COLO668 (cell line): Measurements from ENCODE around the gene CELF5.

Experiments
- DNase-seq: peaks from one replicate; lab custom pipeline; 2025; ENCODE audit not compliant: unreplicated experiment; lab: John Stamatoyannopoulos, UW

The CELF5 gene

DNA sequence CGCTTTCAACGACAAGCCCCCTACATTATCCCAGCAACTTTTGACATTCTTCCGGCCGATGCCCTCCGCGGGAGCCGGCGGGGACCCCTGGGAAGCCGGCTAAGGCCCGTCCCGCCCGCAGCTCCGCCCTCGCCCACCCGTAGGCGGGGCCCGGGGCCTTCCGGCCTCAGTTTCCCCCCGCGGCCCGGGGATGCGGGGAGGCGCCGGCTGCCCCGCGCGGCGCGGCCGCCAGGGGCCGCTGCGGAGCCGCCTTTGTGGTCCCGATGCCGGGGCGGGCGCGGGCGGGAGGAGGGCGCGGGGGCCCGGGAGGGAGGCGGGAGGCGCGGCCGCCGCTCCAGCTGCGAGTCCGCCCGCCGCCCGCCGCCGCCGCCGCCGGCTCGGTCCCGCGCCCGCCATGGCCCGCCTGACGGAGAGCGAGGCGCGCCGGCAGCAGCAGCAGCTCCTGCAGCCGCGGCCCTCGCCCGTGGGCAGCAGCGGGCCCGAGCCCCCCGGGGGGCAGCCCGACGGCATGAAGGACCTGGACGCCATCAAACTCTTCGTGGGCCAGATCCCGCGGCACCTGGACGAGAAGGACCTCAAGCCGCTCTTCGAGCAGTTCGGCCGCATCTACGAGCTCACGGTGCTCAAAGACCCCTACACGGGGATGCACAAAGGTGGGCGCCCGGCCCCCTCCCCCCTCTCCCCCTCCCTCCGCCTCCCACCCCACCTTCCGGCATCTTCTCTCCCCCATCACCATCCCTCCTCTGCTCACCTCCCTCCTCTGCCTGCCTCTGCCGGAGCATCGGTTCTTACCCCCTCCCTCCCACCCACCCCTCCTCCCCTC lies at the start of gene CELF5:
Gene CELF5, plus strand, starts transcription at position 316 of the 823 bp plus-strand sequence. Its CDS starts 79 bp downstream, at position 395.
- peak; percentile 74 for DNase-seq

DNA sequence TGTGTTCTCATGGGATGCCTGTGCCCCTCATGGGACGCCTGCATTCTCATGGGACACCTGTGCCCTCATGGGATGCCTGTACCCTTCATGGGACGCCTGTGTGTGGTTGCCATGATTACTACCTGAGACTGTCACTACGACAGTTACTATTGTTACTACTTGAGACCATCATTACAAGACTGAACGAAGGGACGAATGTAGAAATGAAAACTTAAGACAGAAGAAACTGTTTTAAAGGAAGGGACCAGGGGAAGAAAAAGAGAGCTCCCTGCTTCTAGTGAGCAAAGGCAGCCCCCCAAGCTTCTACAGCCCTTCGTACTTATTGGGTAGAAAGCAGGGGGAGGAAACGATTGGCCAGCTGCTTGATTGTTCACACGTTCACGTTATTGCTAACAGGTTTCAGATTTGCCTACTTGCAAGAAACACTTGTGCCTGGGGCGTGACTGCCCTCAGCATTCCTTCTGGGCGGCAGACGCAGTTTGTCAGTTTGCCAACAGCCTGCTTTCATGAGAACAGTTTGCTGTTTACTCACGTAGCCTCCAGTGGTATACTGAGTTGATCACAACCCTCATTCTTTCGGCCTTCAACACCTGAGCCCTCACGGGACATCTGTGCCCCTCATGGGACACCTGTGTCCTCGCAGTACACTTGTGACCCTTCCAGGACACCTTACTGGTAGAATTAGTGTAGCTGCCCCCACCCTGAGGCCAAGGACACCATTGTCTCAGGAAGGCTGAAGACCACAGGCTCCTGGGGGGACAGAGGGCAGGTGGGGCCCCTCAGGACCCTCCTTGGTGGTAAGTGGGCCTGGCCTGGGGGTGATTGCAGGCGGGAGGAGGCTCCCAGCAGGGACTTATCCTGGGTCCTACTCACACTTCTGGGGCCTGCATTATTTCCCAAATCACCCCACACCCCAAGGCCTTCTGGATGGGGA lies 48.4 kb upstream of the CELF5 start:
- no peak for DNase-seq

DNA sequence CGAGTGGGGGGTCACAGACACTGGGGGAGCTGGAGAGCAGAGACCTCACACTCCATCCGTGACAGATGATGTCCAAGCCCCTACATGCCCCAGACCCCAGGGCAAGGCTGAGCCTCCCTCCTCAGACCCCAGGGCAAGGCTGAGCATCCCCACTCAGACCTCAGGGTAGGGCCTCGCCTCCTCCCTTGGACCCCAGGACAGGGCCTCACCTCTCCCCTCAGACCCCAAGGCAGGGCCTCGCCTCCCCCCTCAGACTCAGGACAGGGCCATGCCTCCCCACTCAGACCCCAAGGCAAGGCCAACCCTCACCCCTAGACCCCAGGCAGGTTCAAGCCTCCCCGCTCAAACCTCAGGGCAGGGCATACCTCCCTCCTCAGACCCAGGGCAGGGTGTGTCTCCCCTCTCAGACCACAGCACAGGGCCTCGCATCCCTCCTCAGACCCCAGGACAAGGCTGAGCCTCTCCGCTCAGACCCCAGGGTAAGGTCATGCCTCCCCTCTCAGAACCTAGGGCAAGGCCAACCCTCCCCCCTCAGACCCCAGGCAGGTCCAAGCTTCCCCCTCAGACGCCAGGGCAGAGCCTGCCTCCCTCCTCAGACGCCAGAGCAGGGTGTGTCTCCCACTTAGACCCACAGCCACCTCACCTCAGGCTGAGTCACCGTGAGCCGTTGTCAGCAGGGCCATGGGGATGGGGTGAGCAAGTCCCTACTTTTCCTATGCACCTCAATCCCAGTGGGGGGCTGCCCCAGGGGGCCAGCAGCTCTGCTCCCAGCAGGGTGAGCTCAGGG lies 47.6 kb upstream of the CELF5 start:
- DNase-seq, result no peak

DNA sequence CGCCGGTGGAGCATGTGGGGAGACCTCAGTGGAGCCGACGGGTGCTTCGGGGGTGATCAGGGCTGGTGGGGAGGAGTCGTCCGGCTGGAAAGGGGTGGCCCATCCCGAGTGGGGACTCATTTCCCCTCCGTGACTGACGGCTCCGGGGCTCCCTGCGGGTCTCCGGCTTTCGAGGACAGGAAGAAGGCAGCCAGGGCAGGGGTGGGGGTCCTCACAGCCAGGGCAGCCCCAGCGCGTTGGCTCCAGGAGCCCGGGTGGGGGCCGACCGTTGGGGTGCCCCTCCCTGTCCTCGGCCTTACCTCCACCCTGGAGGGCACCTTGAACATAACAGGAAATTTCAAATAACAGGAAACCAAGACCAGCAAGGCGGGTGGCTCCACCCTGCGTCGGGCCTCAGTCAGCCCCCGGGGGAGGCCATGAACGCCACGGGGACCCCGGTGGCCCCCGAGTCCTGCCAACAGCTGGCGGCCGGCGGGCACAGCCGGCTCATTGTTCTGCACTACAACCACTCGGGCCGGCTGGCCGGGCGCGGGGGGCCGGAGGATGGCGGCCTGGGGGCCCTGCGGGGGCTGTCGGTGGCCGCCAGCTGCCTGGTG lies 46.0 kb upstream of the CELF5 start, which contains the start of gene S1PR4:
Gene S1PR4, plus strand, starts transcription at position 393 of the 596 bp plus-strand sequence. Its CDS starts 24 bp downstream, at position 417.
- DNase-seq, result no peak

DNA sequence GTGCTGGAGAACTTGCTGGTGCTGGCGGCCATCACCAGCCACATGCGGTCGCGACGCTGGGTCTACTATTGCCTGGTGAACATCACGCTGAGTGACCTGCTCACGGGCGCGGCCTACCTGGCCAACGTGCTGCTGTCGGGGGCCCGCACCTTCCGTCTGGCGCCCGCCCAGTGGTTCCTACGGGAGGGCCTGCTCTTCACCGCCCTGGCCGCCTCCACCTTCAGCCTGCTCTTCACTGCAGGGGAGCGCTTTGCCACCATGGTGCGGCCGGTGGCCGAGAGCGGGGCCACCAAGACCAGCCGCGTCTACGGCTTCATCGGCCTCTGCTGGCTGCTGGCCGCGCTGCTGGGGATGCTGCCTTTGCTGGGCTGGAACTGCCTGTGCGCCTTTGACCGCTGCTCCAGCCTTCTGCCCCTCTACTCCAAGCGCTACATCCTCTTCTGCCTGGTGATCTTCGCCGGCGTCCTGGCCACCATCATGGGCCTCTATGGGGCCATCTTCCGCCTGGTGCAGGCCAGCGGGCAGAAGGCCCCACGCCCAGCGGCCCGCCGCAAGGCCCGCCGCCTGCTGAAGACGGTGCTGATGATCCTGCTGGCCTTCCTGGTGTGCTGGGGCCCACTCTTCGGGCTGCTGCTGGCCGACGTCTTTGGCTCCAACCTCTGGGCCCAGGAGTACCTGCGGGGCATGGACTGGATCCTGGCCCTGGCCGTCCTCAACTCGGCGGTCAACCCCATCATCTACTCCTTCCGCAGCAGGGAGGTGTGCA lies 45.3 kb upstream of the CELF5 start:
- DNase-seq, result no peak

DNA sequence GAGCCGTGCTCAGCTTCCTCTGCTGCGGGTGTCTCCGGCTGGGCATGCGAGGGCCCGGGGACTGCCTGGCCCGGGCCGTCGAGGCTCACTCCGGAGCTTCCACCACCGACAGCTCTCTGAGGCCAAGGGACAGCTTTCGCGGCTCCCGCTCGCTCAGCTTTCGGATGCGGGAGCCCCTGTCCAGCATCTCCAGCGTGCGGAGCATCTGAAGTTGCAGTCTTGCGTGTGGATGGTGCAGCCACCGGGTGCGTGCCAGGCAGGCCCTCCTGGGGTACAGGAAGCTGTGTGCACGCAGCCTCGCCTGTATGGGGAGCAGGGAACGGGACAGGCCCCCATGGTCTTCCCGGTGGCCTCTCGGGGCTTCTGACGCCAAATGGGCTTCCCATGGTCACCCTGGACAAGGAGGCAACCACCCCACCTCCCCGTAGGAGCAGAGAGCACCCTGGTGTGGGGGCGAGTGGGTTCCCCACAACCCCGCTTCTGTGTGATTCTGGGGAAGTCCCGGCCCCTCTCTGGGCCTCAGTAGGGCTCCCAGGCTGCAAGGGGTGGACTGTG lies 44.6 kb upstream of the CELF5 start:
- no peak for DNase-seq

DNA sequence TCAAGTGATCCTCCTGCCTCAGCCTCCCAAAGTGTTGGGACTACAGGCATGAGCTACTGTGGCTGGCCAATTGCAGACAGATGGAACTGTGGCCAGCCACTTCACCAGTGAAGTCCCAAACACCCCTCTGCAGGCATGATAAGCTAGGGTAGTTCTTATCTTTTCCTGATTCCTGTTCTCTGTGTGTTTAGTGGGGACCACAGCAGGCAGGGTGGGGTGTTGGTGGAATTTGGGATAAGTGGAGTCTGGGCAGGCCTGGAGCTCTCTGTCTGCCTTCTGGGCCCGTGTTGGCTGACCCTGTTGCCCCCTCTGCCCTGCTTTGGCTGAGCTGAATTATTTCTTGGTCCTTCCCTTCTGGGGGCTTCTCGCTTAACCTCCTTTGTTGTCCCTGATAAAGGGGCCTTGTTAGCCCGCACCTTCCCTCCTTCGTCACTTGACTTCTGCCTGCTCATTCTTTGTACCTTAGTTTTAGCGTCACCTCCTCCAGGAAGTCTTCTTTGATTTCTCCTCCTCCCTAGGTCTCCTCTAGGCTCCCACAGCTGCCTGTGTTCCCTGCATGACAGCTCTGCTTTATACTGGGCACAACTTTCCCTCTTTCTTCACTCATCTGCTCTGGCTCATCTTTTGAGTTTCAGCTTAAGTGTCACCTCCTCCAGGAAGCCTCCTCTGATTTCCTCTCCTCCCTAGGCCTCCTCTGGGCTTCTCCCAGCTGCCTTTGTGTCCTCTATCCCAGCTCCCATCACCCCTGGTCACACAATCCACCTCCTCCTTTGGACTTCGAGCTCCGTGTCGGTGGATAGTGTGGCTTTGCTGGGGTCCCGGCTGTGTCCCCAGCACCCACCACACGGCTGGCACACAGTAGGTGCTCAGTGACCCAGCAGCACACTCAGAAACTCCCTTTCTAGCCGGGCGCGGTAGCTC lies 40.5 kb upstream of the CELF5 start:
- no peak for DNase-seq

DNA sequence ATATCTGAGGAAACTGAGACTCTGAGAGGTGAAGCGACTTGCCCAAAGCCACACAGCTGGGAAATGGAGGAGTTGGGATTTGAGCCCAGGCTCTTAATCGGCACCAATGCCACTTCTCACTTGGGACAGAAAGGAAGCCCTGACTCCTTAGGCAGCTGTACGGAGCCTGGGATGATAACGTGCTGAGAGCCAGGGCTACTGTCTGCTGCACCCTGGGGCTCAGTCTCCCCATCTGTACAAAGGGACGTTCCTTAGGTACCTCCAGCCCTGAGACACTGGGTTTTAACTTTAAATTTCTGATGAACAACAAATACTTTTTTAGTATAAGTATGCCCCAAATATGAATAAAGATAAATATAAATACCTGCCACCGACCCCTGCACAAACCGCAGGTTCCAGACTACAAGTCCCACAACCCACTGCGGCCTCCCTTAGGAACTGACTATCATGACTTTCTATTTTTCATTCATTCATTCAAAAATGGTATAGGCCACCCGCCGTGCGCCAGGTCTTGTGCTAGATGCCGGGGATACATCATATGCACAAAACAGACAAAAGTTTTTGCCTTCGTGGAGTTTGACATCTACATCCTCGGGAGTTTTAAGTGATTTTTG lies 39.5 kb upstream of the CELF5 start:
- DNase-seq, result peak; percentile 72

DNA sequence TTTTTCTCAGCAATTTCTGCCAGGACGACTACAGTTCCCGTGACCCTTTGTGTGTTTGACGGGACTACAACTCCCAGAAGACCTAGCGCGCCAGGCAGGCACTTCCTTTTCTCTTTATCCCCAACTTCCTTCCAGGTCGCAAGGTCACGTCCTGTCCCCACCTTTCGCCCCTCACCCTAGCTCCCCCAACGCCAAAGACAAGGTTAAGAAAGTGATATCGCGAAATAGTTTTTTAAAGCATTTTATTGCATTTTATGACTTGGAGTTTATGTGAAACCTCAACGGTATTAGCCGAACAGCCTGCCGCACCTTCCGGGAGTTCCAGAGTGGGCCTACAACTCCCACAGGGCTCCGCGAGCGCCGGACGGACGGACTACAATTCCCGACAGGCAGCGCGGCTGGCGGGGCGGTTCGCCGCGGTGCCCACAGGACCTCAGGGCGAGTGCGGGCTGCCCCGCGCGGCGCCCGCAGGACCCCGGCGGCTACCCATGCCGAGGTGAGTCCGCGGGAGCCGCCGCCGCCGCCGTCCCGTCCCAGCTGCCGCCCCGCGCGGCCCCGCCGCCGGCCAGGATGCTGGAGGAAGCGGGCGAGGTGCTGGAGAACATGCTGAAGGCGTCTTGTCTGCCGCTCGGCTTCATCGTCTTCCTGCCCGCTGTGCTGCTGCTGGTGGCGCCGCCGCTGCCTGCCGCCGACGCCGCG lies 38.9 kb upstream of the CELF5 start, which contains the start of gene NCLN:
Gene NCLN, plus strand, starts transcription at position 470 of the 699 bp plus-strand sequence. Its CDS starts 101 bp downstream, at position 571.
- DNase-seq, result peak; percentile 91

DNA sequence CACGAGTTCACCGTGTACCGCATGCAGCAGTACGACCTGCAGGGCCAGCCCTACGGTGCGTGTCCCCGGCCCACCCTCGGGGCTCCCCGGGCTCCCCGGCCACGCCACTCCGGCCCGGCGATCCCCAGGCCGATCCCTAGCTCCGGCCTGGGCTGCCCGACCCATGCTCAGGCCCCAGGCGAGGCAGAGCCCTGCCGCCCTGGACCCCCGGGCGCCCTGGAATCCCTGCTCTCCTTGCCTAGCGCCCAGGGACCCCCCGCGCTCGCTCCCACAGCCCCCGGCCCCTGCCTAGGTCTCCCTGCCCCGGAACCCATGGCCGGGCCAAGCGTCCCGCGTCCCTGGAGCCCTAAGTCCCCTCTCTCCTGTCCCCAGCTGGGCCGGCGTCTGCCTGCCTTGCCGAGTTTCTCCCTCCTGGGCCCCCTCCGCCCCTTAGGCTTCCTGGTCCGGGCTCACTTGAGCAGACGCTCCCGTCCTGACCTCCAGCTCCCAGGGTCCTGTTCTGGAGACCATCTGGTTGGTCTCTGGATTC lies 38.2 kb upstream of the CELF5 start:
- no peak for DNase-seq

DNA sequence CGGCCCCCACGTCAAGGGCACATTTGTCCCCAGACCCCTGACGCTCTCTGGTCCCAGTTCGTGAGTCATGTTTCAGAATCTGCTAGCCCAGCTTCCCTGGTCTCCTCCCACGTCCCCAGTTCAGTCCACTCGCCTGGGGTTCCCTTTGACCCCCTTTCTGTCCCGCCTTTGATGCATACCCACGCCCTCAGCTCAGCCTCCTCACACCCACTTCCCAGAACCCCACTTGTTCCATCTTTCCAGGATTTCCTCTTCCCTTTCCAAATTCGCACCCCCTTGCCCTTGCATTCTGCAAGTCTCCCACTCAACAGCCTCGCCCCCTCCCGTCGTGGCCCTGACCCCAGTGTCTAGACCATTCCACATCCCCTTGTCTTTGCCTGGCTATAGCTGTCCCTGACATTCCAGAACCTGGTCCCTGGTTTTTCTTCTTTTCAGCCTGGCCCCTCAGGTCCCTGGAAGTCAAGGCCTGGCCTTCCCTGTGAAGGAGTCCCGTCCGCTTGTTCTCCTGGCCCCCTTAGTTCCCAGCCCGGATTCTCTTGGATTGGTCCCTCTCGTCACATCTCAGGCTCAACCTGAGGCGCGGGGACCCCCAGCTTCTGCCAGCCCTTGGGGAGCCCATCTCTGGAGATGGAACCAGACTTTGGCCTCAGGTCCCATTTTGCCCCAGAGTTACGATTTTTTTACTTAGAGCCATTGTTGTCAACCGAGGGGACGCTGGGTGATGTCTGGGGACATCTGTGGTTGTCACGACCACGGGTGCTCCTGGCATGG lies 37.4 kb upstream of the CELF5 start:
- no peak for DNase-seq

DNA sequence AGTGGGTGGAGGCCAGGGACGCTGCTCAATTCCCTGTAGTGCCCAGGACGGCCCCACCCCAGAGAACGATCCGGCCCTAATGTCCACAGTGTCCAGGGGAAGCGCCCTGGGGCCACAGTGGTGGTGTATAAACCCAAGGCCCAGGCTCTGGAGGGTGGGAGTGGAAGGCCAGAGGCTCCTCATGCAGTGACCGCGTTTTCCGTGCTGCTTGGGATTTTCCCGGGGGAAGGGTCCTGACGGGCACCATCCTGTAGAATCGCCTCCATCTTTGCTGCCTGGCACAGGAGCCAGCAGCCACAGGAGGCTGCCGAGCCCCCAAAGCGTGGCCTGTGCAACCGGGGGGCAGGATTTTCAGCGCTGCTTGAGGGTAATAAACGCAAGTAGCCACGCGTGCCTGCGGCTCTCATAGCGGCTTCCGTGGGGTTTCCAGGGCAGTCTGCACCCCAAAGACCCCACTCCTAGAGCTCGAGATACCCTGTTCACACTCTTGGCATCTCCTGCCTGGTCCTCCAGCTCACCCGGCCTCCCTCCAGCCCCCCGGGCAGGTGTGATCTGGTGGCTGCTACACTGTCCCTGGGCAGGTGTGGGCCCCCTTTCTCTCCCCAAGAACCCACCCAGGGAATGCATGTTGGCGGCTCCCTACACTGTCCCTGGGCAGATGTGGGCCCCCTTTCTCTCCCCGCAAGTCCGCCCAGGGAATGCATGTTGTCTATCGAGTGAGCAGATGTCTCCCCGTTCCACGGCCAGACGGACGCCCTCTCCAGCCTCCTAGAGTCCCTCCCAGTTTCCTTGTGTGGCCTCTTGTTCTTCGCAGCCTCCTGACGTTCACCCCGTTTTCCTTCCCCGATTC lies 36.6 kb upstream of the CELF5 start:
- no peak for DNase-seq

DNA sequence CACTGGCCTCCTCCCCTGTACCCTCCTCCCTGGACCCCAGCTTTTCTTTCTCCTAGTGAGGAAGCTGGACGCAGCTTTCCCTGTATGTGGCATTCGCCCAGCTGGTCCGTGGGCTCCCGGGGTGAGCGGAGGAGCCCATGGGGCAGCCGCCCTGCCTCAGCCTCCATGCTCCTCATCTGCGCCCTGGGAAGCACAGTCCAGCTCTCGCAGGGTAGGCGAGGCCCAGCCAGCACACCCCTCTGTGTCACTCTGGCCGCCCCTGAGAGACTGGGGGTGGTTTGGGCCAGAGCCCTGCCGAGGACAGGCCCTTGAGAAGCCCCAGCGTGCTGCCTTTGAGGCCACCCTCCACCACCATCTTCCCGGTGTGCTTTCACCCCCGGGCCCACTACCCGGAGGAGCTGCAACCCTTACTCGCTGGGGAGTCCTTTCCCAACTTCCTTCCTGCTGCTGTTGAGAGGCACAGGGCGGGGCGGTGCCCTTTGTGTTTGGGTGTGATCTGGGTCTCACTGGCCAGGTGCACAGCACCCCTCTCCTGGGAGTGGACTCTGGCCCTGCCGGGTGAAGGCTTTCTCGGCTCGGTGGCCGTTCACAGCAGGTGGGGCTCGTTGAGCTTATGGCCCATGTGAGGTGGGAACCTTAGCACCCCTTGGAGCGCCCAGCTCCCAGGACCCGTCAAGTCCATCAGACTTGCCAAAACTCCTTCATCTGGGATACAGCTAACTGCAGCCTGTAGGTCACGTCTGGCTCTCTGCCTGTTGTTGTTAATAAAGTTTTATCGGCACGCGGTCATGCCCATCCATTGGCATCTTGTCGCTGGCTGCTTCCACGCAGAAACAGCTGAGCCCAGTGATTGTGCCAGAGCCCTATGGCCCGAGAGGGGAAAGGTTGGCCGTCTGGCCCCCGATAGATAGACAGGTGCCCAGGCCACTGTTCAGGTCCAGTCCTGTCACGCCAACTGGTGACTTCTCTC lies 35.5 kb upstream of the CELF5 start:
- peak; percentile 36 for DNase-seq
